ENCODE measurements around the gene RBAK. TPM values are rescaled to one million over a fixed set of nuclear protein-coding genes. Genes with fewer than 3 reads are reported as not detected.

RBAK gene
- total RNA-seq, 2 experiments from 2014 or later, result 11.0 to 12.4 TPM

GRCh38 chr7:5093948-5094347 lies 48.3 kb downstream of the RBAK start:
- CTCF ChIA-PET, result no interaction called here
- no peak overlapping the region for H3K4me3 Mint-ChIP-seq
- H3K27me3 Mint-ChIP-seq, result no peaks in the 10 kb centered on the region
- ATAC-seq (ENCODE audit: poor library complexity), result no peak
- no peak for TF ChIP-seq CTCF (IDR thresholded peaks at IDR 0.05)
- Histone ChIP-seq H3K9me3 (ENCODE audit: control insufficient read depth in 1 of 2, insufficient read depth in 1 of 2, low read length in 2 of 2) (peaks cover 21 to 30% of the 10 kb centered on the region in 2 experiments), H3K27me3 (ENCODE audit: control insufficient read depth in 1 of 2, insufficient read depth in 2 of 2, low read length in 2 of 2) (no peaks in the 10 kb centered on the region), H3K36me3 (ENCODE audit: insufficient read depth, low read length) (no peaks in the 10 kb centered on the region), H3K27ac (ENCODE audit: low read depth in 1 of 2, low read length in 2 of 2) (no peak overlapping the region), H3K4me1 (ENCODE audit: insufficient read depth, low read length) (no peaks in the 10 kb centered on the region), H3K4me3 (ENCODE audit: low read length) (no peak overlapping the region)
- H3K4me1 Mint-ChIP-seq (ENCODE audit: low read depth), result no peaks in the 10 kb centered on the region
- POLR2A ChIA-PET, result no interaction called here
- DNase-seq, result no peak
- peaks cover 12% of the 10 kb centered on the region for H3K9me3 Mint-ChIP-seq
- intact Hi-C loops (cut with DNase I, micrococcal nuclease), result no loop called here
- H3K36me3 Mint-ChIP-seq (ENCODE audit: low read depth), result peaks cover 9% of the 10 kb centered on the region
- H3K27ac Mint-ChIP-seq, result no peak overlapping the region

- H3K27ac ChIP-seq (ENCODE audit: low read depth in 1 of 2, low read length in 2 of 2), result no peak overlapping the region
- no peaks in the 10 kb centered on the region for H3K36me3 ChIP-seq (ENCODE audit: insufficient read depth, low read length)
- no peaks in the 10 kb centered on the region for H3K4me1 ChIP-seq (ENCODE audit: insufficient read depth, low read length)
- intact Hi-C loops (cut with DNase I, micrococcal nuclease), result no loop called here
- H3K9me3 Mint-ChIP-seq, result peaks cover 12% of the 10 kb centered on the region
- H3K27me3 Mint-ChIP-seq, result no peaks in the 10 kb centered on the region
- peaks cover 9% of the 10 kb centered on the region for H3K36me3 Mint-ChIP-seq (ENCODE audit: low read depth)
- H3K9me3 ChIP-seq (ENCODE audit: control insufficient read depth in 1 of 2, insufficient read depth in 1 of 2, low read length in 2 of 2), result peaks cover 21 to 30% of the 10 kb centered on the region in 2 experiments
- ChIA-PET POLR2A (no interaction called here), CTCF (no interaction called here)
- H3K4me3 ChIP-seq (ENCODE audit: low read length), result no peak overlapping the region
- ATAC-seq (ENCODE audit: poor library complexity), result no peak
- H3K4me1 Mint-ChIP-seq (ENCODE audit: low read depth), result no peaks in the 10 kb centered on the region
- no peak for TF ChIP-seq CTCF (IDR thresholded peaks at IDR 0.05)
- DNase-seq, result no peak
- no peak overlapping the region for H3K4me3 Mint-ChIP-seq
- H3K27ac Mint-ChIP-seq, result no peak overlapping the region
- H3K27me3 ChIP-seq (ENCODE audit: control insufficient read depth in 1 of 2, insufficient read depth in 2 of 2, low read length in 2 of 2), result no peaks in the 10 kb centered on the region
Observed at GRCh38 chr7:5094641-5095040, 49.0 kb downstream of the RBAK start.

- no peak for TF ChIP-seq CTCF (IDR thresholded peaks at IDR 0.05)
- no peak for DNase-seq
- Histone ChIP-seq H3K4me1 (ENCODE audit: insufficient read depth, low read length) (no peaks in the 10 kb centered on the region), H3K9me3 (ENCODE audit: control insufficient read depth in 1 of 2, insufficient read depth in 1 of 2, low read length in 2 of 2) (no peaks in the 10 kb centered on the region), H3K27ac (ENCODE audit: low read depth in 1 of 2, low read length in 2 of 2) (no peak overlapping the region), H3K36me3 (ENCODE audit: insufficient read depth, low read length) (no peaks in the 10 kb centered on the region), H3K27me3 (ENCODE audit: control insufficient read depth in 1 of 2, insufficient read depth in 2 of 2, low read length in 2 of 2) (peaks cover 0 to 3% of the 10 kb centered on the region in 2 experiments), H3K4me3 (ENCODE audit: low read length) (no peak overlapping the region)
- POLR2A ChIA-PET, result no interaction called here
- Mint-ChIP-seq H3K4me1 (ENCODE audit: low read depth) (peaks cover 4% of the 10 kb centered on the region), H3K4me3 (no peak overlapping the region), H3K36me3 (ENCODE audit: low read depth) (no peaks in the 10 kb centered on the region), H3K27me3 (peaks cover 5% of the 10 kb centered on the region), H3K9me3 (no peaks in the 10 kb centered on the region), H3K27ac (no peak overlapping the region)
- CTCF ChIA-PET, result no interaction called here
- intact Hi-C loops (cut with DNase I, micrococcal nuclease), result no loop called here
- ATAC-seq (ENCODE audit: poor library complexity), result no peak
Observed at GRCh38 chr7:5116359-5116758, 70.7 kb downstream of the RBAK start.
